Heart left ventricle (tissue), 13 donors: Measurements from ENCODE around the gene EIF1B.

Experiments used
- CTCF ChIP-seq, 12 donors: fragments of 200-600 bp; sonication (generic) in 4 of 12; IDR thresholded peaks; one replicate each; pipeline versions ENCODE4 v1.5.0 to v1.8.0; 2018 to 2022; ENCODE audit warnings: antibody characterized with exemption in 12 of 12, mild to moderate bottlenecking in 5 of 12
- POLR2A ChIP-seq, 2 donors: fragments of 450-650 bp; IDR thresholded peaks; one replicate each; pipeline ENCODE4 v1.6.1; 2017; ENCODE audit warnings: antibody characterized with exemption in 2 of 2, mild to moderate bottlenecking in 2 of 2, moderate library complexity in 2 of 2
- donor health status: ischemic (EF 13 %, LVEDD 7.1; RV severe dilation, severe dysfunction).
- donor health status: DM: no; HTN: yes; CAD: no.
- donor health status: DM: no; HTN: no; CAD: no.
- donor health status: ischemic (EF 25% LVEDD 6.9; RV normal size, moderate dysfunction).
- donor health status: ischemic (EF 25% LVEDD 5.7; RV mildly dilated, moderate dysfunction).
- donor health status: ischemic (EF 35%, LVEDD 5.7; RV mildly dilated, moderate dysfunction).
- donor health status: nonischemic (EF 11% LVEDD 7.7; RV severe dilation, severe dysfunction).
- donor health status: DM: yes; HTN: yes; CAD: no.
- donor health status: PGD.
- donor health status: ischemic (EF 29% LVEDD 5.4; RV normal size, mild dysfunction).
- donor health status: nonischemic (EF 23%, LVEDD 6.1; RV moderate dilation, normal function).

- TF ChIP-seq POLR2A (IDR thresholded peaks at IDR 0.05) = no peak
- no peak for TF ChIP-seq CTCF (IDR thresholded peaks at IDR 0.05)
Measured at GRCh38 chr3:40304352-40304751, 5.2 kb upstream of the EIF1B start.
